Keratinocyte (primary cell): Measurements from ENCODE around the gene BTG3. TPM values are rescaled to one million over a fixed set of nuclear protein-coding genes. Genes with fewer than 3 reads are reported as not detected.

Source experiments
- DNase-seq: peaks from one replicate; pipeline ENCODE4 v3.0.0-alpha.2; 2011; ENCODE audit warnings: low read depth, missing footprints, low spot score
- FAIRE-seq: peaks from 2 replicates; lab custom pipeline; 2011; peaks lifted over from hg19 to GRCh38; lab: Jason Lieb, UNC
- H2AFZ ChIP-seq: 2 replicates; pipeline ENCODE4 v1.6.0; 2012; ENCODE audit warnings: low read length, control low read depth, inconsistent platforms; ENCODE audit not compliant: control insufficient read depth
- H3K27ac ChIP-seq: 2 replicates; pipeline ENCODE4 v1.5.1; 2011; ENCODE audit warnings: low read length; ENCODE audit not compliant: control insufficient read depth, insufficient read depth
- H3K27me3 ChIP-seq: 3 replicates; pipeline ENCODE4 v1.6.0; 2011; ENCODE audit warnings: low read length; ENCODE audit not compliant: control insufficient read depth, insufficient read depth; ENCODE audit errors: extremely low read depth
- H3K36me3 ChIP-seq, 2 experiments: 2 replicates in 1 of 2; 3 replicates in 1 of 2; pipeline ENCODE4 v1.5.1; 2011; ENCODE audit warnings: low read length in 2 of 2, mild to moderate bottlenecking in 1 of 2; ENCODE audit not compliant: control insufficient read depth in 2 of 2, insufficient read depth in 2 of 2; ENCODE audit errors: extremely low read depth in 1 of 2
- H3K4me1 ChIP-seq: 3 replicates; pipeline ENCODE4 v1.5.1; 2011; ENCODE audit warnings: low read length; ENCODE audit not compliant: control insufficient read depth, insufficient read depth; ENCODE audit errors: extremely low read depth
- H3K4me2 ChIP-seq: 3 replicates; pipeline ENCODE4 v1.6.0; 2011; ENCODE audit warnings: low read depth, low read length; ENCODE audit not compliant: control insufficient read depth, insufficient read depth; ENCODE audit errors: extremely low read depth
- H3K4me3 ChIP-seq, 3 experiments: fragments of 200-600 bp in 1 of 3; sonication (generic) in 1 of 3; 2 replicates in 2 of 3; 3 replicates in 1 of 3; pipeline ENCODE4 v1.5.1; 2011 to 2016; ENCODE audit warnings: low read length in 3 of 3, mild to moderate bottlenecking in 3 of 3, control low read depth in 2 of 3, inconsistent platforms in 1 of 3, low read depth in 1 of 3, mixed read lengths in 1 of 3, mixed run types in 1 of 3, moderate library complexity in 1 of 3; ENCODE audit not compliant: control insufficient read depth in 2 of 3, insufficient read depth in 2 of 3; ENCODE audit errors: extremely low read depth in 1 of 3
- H3K79me2 ChIP-seq: 2 replicates; pipeline ENCODE4 v1.6.0; 2012; ENCODE audit warnings: low read length; ENCODE audit not compliant: control insufficient read depth, insufficient read depth
- H3K9ac ChIP-seq: 3 replicates; pipeline ENCODE4 v1.6.0; 2011; ENCODE audit warnings: low read length; ENCODE audit not compliant: control insufficient read depth, insufficient read depth; ENCODE audit errors: extremely low read depth
- H3K9me1 ChIP-seq: 3 replicates; pipeline ENCODE4 v1.6.0; 2011; ENCODE audit warnings: low read length; ENCODE audit not compliant: control insufficient read depth, insufficient read depth; ENCODE audit errors: extremely low read depth
- H3K9me3 ChIP-seq: 2 replicates; pipeline ENCODE4 v1.5.1; 2012; ENCODE audit warnings: low read depth, low read length; ENCODE audit not compliant: control insufficient read depth
- H4K20me1 ChIP-seq: 3 replicates; pipeline ENCODE4 v1.6.0; 2011; ENCODE audit warnings: low read length; ENCODE audit not compliant: control insufficient read depth, insufficient read depth; ENCODE audit errors: extremely low read depth
- CTCF ChIP-seq, 3 experiments: IDR thresholded peaks in 1 of 3; conservative IDR thresholded peaks in 1 of 3; optimal IDR thresholded peaks in 1 of 3; 2 replicates in 2 of 3; 3 replicates in 1 of 3; pipeline versions ENCODE3 to v1.5.1; 2011; ENCODE audit warnings: low read length in 3 of 3, mild to moderate bottlenecking in 3 of 3, moderate library complexity in 2 of 3, control low read depth in 1 of 3, inconsistent platforms in 1 of 3; ENCODE audit not compliant: insufficient read depth in 2 of 3; ENCODE audit errors: extremely low read depth in 1 of 3
- EZH2 ChIP-seq: IDR thresholded peaks from one replicate; pipeline ENCODE4 v1.6.1; 2012; ENCODE audit warnings: inconsistent platforms, mild to moderate bottlenecking, low read length, moderate library complexity
- dilution Hi-C: fragments of 300-500 bp; cut with MboI; formaldehyde crosslinking; loops from one replicate; pipeline ENCODE4 v1.7.0; 2020; ENCODE audit warnings: low sequenced_read_pairs; ENCODE audit not compliant: extremely low pct_ligation_motif_present
- polyA plus RNA-seq, 5 experiments: library from polyadenylated mRNA; depleted of rRNA in 3 of 5; stranded (reverse) in 3 of 5; stranded (forward) in 1 of 5; unstranded in 1 of 5; fragments of >200 nt; gene quantifications; 1 replicate in 1 of 5; 2 replicates in 3 of 5; 3 replicates in 1 of 5; pipeline versions ENCODE4 v1.2.1 to v1.2.3, GENCODE V29; 2011 to 2012; ENCODE audit warnings: missing spikeins in 2 of 5, low read depth in 1 of 5, low replicate concordance in 1 of 5

Gene BTG3
- polyA plus RNA-seq, 1 donor (not counting 4 experiments of a cell fraction or from before 2014, with no cell fraction given) = 51.2 TPM

- FAIRE-seq = no peak
- Histone ChIP-seq H3K9me1 (no peaks in the 10 kb centered on the region), H3K27me3 (no peaks in the 10 kb centered on the region), H3K27ac (no peak overlapping the region), H4K20me1 (no peaks in the 10 kb centered on the region), H3K9ac (peak overlapping the region; percentile 100), H2AFZ (peak overlapping the region; percentile 73), H3K4me2 (peak overlapping the region; percentile 100), H3K4me3 (peak overlapping the region; percentile 57 to 88 (median 69)), H3K4me1 (peaks cover 23% of the 10 kb centered on the region), H3K79me2 (peaks cover 40% of the 10 kb centered on the region), H3K9me3 (no peaks in the 10 kb centered on the region), H3K36me3 (peaks cover 0 to 1% of the 10 kb centered on the region in 2 experiments)
- TF ChIP-seq CTCF (optimal IDR thresholded peaks at IDR 0.05 in 1 of 3, IDR thresholded peaks at IDR 0.05 in 1 of 3, conservative IDR thresholded peaks at IDR 0.05 in 1 of 3; ENCODE audit: extremely low read depth in 1 of 3, insufficient read depth in 2 of 3, low read length in 3 of 3) (no peak), EZH2 (no peak)
- DNase-seq = no peak
- dilution Hi-C loops = no loop called here
These were observed 558 bp upstream of the BTG3 start for GRCh38 chr21:17613242-17613676.

- H3K9me3 ChIP-seq = no peaks in the 10 kb centered on the region
- H3K4me2 ChIP-seq = peak overlapping the region; percentile 100
- no peaks in the 10 kb centered on the region for H4K20me1 ChIP-seq
- H3K4me3 ChIP-seq = peak overlapping the region; percentile 69 to 97 (median 88)
- TF ChIP-seq EZH2 (no peak), CTCF (optimal IDR thresholded peaks at IDR 0.05 in 1 of 3, IDR thresholded peaks at IDR 0.05 in 1 of 3, conservative IDR thresholded peaks at IDR 0.05 in 1 of 3; ENCODE audit: extremely low read depth in 1 of 3, insufficient read depth in 2 of 3, low read length in 3 of 3) (no peak)
- H3K27me3 ChIP-seq = no peaks in the 10 kb centered on the region
- H2AFZ ChIP-seq = peak overlapping the region; percentile 85
- H3K27ac ChIP-seq = peak overlapping the region; percentile 97
- DNase-seq = no peak
- peaks cover 48% of the 10 kb centered on the region for H3K79me2 ChIP-seq
- FAIRE-seq = no peak
- dilution Hi-C loops = no loop called here
- H3K36me3 ChIP-seq = peaks cover 0 to 1% of the 10 kb centered on the region in 2 experiments
- no peaks in the 10 kb centered on the region for H3K9me1 ChIP-seq
- H3K9ac ChIP-seq = peak overlapping the region; percentile 100
- peaks cover 34% of the 10 kb centered on the region for H3K4me1 ChIP-seq
These were observed 607 bp downstream of the BTG3 start for GRCh38 chr21:17612023-17612564.
